BLaER1 (cell line): ENCODE results near the gene FOXA3.

Experiments
- H3K27ac ChIP-seq: shearing (Covaris generic); formaldehyde crosslinking; 2 replicates; pipeline ENCODE4 v1.8.1; 2022
- H3K27me3 ChIP-seq: shearing (Covaris generic); formaldehyde crosslinking; 2 replicates; pipeline ENCODE4 v1.8.1; 2022
- H3K36me3 ChIP-seq: shearing (Covaris generic); formaldehyde crosslinking; 2 replicates; pipeline ENCODE4 v1.8.1; 2022
- H3K4me1 ChIP-seq: shearing (Covaris generic); formaldehyde crosslinking; 2 replicates; pipeline ENCODE4 v1.8.1; 2022
- H3K4me2 ChIP-seq: shearing (Covaris generic); formaldehyde crosslinking; 2 replicates; pipeline ENCODE4 v1.8.1; 2022
- H3K4me3 ChIP-seq: shearing (Covaris generic); formaldehyde crosslinking; 2 replicates; pipeline ENCODE4 v1.8.1; 2022
- H3K9ac ChIP-seq: shearing (Covaris generic); formaldehyde crosslinking; 2 replicates; pipeline ENCODE4 v1.8.1; 2022
- H3K9me3 ChIP-seq: shearing (Covaris generic); formaldehyde crosslinking; 2 replicates; pipeline ENCODE4 v1.8.1; 2022
- H4K20me1 ChIP-seq: shearing (Covaris generic); formaldehyde crosslinking; 2 replicates; pipeline ENCODE4 v1.8.1; 2022
- Cebpa-rat ChIP-seq: shearing (Covaris generic); IDR thresholded peaks from 2 replicates; pipeline ENCODE4 v1.8.1; 2022

FOXA3 gene

DNA sequence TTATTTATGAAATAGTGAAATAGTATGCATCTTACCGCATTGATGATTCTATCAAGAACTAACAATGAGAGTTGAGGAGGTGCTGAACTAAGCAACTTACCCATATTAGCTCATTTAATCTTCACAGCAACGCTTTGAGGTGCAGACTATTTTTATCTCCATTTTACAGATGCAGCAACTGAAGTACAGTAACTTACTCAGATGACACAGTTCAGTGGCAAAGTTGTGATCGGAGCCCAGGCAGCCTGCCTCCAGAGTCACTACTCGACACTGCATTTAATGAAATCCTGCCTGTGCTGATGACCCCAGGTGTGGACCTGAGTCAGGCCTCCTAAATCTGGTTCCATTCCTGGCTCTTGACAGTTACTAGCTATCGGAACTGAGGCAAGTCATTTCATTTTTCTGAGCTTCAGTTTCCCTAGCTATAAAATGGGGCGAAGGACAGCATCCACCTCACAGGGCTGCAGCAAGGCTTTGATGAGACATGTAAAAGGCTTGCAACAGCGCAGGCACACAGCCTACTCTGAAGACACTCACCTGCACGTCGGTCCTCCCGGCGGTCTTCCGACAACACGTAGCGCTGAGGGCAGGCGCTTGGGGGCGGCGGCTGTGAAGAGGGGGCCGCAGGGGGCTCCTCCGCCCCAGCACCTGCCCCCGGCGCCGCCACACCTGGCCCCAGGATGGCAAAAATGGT lies 36.8 kb downstream of the FOXA3 start:
- H3K4me2 ChIP-seq, result peak overlapping the region; percentile 89
- H3K36me3 ChIP-seq, result peaks cover 44% of the 10 kb centered on the region
- TF ChIP-seq Cebpa-rat, result no peak
- no peaks in the 10 kb centered on the region for H3K27me3 ChIP-seq
- peak overlapping the region; percentile 86 for H3K9ac ChIP-seq
- H4K20me1 ChIP-seq, result peaks cover 29% of the 10 kb centered on the region
- H3K4me1 ChIP-seq, result peaks cover 20% of the 10 kb centered on the region
- H3K27ac ChIP-seq, result peak overlapping the region; percentile 63; the same call in 1 of the 2 replicates
- no peaks in the 10 kb centered on the region for H3K9me3 ChIP-seq
- peak overlapping the region; percentile 86 for H3K4me3 ChIP-seq

- H3K4me1 ChIP-seq, result peaks cover 20% of the 10 kb centered on the region
- peaks cover 28% of the 10 kb centered on the region for H4K20me1 ChIP-seq
- no peaks in the 10 kb centered on the region for H3K9me3 ChIP-seq
- no peaks in the 10 kb centered on the region for H3K27me3 ChIP-seq
- peaks cover 38% of the 10 kb centered on the region for H3K36me3 ChIP-seq
- H3K27ac ChIP-seq, result peak overlapping the region; percentile 63; the same call in 1 of the 2 replicates
- peak; percentile 99 for TF ChIP-seq Cebpa-rat
- H3K4me2 ChIP-seq, result peak overlapping the region; percentile 89
- H3K4me3 ChIP-seq, result peak overlapping the region; percentile 86
- peak overlapping the region; percentile 86 for H3K9ac ChIP-seq
These were observed 37.3 kb downstream of the FOXA3 start for GRCh38 chr19:45901432-45901911.

DNA sequence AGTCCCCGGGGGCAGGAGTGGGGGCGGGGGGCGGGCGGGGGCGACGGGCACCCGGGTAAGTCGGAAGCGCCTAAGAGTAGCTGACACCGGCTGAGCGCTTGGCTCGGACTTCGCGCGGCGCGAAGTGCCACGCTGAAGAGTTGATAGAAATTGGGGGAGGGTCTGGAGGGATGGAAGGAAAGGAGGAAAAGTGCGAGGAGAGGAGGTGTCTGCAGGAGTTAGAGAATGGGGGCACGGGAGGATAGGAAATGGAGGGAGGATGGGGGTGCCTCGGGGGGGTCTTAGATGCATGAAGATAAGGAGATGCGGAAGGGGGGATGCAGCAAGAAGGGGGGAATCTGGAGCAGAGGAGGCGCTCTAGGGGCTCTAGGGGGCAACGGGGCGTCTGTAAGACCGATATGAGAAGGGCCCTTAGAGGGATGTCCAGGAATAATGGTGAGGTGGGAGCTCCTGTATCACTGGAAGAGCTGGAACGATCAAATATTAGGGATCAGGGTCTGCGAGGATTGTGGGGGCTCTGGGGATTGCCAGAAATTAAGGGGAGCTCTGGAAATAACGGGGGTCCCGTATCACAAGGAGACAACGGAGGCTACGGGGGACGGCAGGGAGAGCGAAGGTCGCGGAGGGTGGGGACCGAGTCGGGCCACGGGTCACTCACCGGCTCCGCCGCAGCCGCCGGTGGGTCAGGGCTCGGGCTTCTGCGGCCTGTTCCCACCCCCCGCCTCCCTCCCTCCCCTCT lies 38.0 kb downstream of the FOXA3 start, which contains the start of gene MYPOP:
TSS of gene MYPOP (minus strand) at position 702 of the 739 bp plus-strand sequence. CDS start 840 bp downstream, outside the sequence.
- Histone ChIP-seq H3K9me3 (no peaks in the 10 kb centered on the region), H3K9ac (peak within 1 kb of the TSS; percentile 86), H4K20me1 (peaks cover 28% of the 10 kb centered on the region), H3K4me1 (peaks cover 20% of the 10 kb centered on the region), H3K27me3 (no peaks in the 10 kb centered on the region), H3K4me3 (peak within 1 kb of the TSS; percentile 86), H3K4me2 (peak within 1 kb of the TSS; percentile 96), H3K36me3 (peaks cover 34% of the 10 kb centered on the region), H3K27ac (peak within 1 kb of the TSS; percentile 72)
- no peak for TF ChIP-seq Cebpa-rat

DNA sequence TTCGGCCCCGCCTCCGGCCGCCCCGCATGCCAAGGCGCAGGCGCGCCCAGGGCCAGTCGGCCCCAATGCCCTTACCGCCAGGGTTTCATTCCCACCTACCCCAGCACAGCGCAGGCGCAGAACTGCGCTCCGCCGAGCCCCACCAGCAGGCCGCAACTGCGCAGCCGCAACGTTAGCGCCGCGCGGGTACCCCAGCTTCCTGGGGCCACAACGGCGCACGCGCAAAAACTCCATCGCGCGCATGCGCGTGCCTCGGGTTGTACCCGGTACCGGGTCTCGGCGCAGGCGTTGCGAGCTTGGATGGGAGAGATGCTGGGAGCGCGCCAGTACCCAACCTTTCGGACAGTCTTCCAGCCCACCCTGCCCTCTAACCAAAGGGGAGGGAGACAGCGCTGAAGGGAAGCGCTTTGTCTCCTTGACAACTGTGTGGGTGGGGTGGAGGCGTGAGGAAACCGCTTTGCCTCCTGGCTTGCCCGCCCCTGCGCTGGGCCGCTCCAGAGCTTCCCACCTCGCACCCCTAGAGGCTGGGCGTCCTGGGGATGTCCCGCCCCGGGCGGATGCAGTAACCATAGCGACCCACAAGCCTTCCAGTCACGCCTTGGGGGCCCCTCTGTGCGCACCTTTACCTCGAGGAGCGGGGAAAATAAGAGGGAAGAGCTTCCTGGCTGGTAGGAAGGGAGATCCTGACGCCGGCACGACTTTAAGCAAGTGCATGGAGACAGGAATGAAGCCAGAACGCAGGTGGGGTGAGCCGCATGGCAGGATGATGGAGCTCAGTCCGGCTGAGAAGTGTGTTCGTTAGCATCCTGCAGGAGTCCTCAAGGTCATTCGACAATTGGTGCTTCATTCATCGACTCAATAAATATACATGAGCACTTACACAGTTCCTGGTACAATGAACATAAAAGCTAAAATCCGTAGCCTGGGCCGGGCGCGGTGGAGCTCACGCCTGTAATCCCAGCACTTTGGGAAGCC lies 38.8 kb downstream of the FOXA3 start:
- peak overlapping the region; percentile 86 for H3K9ac ChIP-seq
- peak overlapping the region; percentile 96 for H3K4me2 ChIP-seq
- TF ChIP-seq Cebpa-rat, result no peak
- H3K27me3 ChIP-seq, result no peaks in the 10 kb centered on the region
- peaks cover 20% of the 10 kb centered on the region for H3K4me1 ChIP-seq
- H3K9me3 ChIP-seq, result no peaks in the 10 kb centered on the region
- peak overlapping the region; percentile 57 for H3K27ac ChIP-seq
- peaks cover 28% of the 10 kb centered on the region for H4K20me1 ChIP-seq
- peaks cover 26% of the 10 kb centered on the region for H3K36me3 ChIP-seq
- H3K4me3 ChIP-seq, result peak overlapping the region; percentile 86

GRCh38 chr19:45905011-45905410 lies 40.9 kb downstream of the FOXA3 start:
- no peaks in the 10 kb centered on the region for H3K27me3 ChIP-seq
- H3K4me2 ChIP-seq, result no peak overlapping the region
- no peak overlapping the region for H3K9ac ChIP-seq
- H3K4me3 ChIP-seq, result no peak overlapping the region
- no peak overlapping the region for H3K27ac ChIP-seq
- TF ChIP-seq Cebpa-rat, result no peak
- peaks cover 5% of the 10 kb centered on the region for H3K36me3 ChIP-seq
- H4K20me1 ChIP-seq, result peaks cover 15% of the 10 kb centered on the region
- peaks cover 20% of the 10 kb centered on the region for H3K4me1 ChIP-seq
- no peaks in the 10 kb centered on the region for H3K9me3 ChIP-seq

- no peak for TF ChIP-seq Cebpa-rat
- Histone ChIP-seq H3K9me3 (no peaks in the 10 kb centered on the region), H3K4me2 (no peak overlapping the region), H3K4me3 (no peak overlapping the region), H3K4me1 (peaks cover 11% of the 10 kb centered on the region), H3K27ac (no peak overlapping the region), H3K9ac (no peak overlapping the region), H4K20me1 (peaks cover 3% of the 10 kb centered on the region), H3K27me3 (no peaks in the 10 kb centered on the region), H3K36me3 (no peaks in the 10 kb centered on the region)
These were observed 42.1 kb downstream of the FOXA3 start for GRCh38 chr19:45906221-45906620.

GRCh38 chr19:45908956-45909355 lies 44.8 kb downstream of the FOXA3 start:
- no peak for TF ChIP-seq Cebpa-rat
- H3K27me3 ChIP-seq, result no peaks in the 10 kb centered on the region
- no peak overlapping the region for H3K4me2 ChIP-seq
- H3K9me3 ChIP-seq, result peaks cover 8% of the 10 kb centered on the region; the same call in 1 of the 2 replicates
- no peaks in the 10 kb centered on the region; the same call in 1 of the 2 replicates for H3K4me1 ChIP-seq
- H4K20me1 ChIP-seq, result no peaks in the 10 kb centered on the region
- no peaks in the 10 kb centered on the region for H3K36me3 ChIP-seq
- H3K27ac ChIP-seq, result no peak overlapping the region
- H3K4me3 ChIP-seq, result no peak overlapping the region
- no peak overlapping the region for H3K9ac ChIP-seq

GRCh38 chr19:45911291-45911690 lies 47.2 kb downstream of the FOXA3 start:
- no peak for TF ChIP-seq Cebpa-rat
- Histone ChIP-seq H3K27ac (no peak overlapping the region), H3K4me1 (no peaks in the 10 kb centered on the region; the same call in 1 of the 2 replicates), H3K9me3 (peaks cover 8% of the 10 kb centered on the region; the same call in 1 of the 2 replicates), H3K36me3 (no peaks in the 10 kb centered on the region), H3K4me2 (no peak overlapping the region), H3K27me3 (no peaks in the 10 kb centered on the region), H3K9ac (no peak overlapping the region), H4K20me1 (no peaks in the 10 kb centered on the region), H3K4me3 (no peak overlapping the region)
